ENCODE data around the gene PDK3.

Gene PDK3

DNA sequence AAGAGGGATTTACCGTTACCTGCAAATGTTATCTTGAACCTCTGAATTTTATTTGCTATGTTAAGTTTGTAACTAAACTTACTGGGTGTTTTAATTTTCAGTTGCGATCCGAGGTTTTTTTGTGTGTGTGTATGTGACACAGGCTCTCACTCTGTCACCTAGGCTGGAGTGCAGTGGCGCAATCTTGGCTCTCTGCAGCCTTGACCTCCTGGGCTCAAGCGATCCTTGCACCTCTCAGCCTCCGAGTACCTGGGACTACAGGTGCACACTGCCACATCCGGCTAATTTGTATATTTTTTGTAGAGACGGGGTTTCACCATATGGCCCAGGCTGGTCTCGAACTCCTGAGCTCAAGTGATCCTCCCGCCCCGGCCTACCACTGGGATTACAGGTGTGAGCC is 18.5 kb downstream of the PDK3 start:
- no peak for DNase-seq

DNA sequence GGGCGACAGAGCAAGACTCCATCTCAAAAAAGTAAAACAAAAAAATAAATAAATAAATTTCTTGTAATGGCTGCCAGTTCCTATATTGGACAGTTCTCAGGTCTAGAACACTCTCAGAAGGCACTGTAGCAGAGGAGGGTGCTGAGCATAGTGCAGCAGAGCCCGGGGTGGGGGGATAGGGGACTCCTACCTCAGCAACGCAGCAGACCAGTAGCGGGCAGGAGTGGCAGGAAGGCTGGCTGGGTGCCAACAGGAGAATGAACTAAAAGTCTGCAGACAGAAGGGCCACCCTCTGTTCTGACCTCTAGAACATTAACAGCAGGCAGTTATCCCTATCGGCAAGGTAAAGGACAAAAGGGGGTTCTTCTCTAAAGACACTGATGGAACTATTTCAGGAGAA is 20.2 kb downstream of the PDK3 start:
- DNase-seq: no peak

DNA sequence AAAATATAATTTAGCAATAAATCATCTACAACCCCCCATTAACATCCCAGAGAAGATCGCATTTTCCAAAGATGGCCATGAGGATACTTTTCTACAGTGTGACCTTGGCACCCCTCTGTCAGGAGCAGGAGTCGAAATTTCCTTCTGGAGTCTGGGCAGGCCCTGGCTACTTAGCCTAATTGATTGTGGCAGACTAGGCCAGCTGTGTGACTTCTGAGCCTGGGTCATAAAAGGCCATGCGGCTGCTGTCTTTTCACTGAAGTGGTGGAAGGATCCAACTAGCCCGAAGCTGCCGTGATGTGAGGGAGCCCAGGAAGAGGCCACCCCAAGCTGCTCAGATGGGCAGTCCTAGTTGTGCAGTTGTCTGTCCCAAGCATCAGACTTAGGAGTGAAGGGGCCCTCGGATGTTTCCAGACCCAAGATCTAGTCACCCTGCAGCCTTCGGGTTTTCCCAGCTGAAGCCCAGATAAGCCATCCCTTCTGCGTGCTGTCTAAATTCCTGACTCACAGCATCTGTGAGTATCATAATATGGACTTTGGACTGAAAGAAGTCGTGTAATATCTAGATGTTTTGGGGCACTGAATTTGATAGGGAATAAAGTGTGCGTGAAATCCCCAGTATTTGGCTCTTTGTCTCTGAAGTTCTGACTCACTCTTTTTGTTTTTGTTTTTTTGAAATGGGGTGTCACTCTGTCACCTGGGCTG is 21.0 kb downstream of the PDK3 start:
- no peak for DNase-seq

DNA sequence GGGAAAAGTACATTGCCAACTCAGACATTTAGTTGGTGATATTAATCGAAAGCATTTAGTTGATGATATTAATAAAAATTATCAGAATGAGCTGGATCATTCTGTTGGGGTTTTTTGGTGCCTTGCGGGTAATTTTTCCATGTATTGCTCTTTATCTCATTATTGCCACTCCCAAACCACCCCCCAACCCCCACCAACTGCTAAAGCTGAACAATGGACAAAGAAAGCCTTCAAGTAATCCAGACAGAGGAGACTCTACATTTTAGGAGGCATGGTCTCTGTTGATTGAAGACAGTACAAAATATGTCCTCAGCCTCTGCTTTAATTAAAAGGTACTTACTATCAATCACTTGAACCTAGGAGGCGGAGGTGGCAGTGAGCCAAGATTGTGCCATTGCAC is 22.5 kb downstream of the PDK3 start:
- no peak for DNase-seq

DNA sequence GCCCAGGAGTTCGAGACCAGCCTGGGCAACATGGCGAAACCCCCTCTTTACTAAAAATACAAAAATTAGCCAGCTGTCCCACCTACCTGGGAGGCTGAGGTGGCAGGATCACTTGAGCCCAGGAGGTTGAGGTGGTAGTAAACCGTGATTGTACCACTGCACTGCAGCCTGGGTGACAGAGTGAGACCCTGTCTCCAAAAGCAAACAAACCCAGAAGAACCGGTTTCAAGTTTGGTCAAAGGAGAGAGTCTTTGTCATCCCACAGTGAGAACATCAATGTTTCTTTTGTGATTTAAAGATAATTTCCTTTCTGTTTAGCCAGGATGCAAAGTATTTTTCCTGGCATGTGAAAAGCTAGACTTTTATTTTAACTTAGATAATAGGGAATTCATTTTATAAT is 26.7 kb downstream of the PDK3 start:
- DNase-seq: no peak

DNA sequence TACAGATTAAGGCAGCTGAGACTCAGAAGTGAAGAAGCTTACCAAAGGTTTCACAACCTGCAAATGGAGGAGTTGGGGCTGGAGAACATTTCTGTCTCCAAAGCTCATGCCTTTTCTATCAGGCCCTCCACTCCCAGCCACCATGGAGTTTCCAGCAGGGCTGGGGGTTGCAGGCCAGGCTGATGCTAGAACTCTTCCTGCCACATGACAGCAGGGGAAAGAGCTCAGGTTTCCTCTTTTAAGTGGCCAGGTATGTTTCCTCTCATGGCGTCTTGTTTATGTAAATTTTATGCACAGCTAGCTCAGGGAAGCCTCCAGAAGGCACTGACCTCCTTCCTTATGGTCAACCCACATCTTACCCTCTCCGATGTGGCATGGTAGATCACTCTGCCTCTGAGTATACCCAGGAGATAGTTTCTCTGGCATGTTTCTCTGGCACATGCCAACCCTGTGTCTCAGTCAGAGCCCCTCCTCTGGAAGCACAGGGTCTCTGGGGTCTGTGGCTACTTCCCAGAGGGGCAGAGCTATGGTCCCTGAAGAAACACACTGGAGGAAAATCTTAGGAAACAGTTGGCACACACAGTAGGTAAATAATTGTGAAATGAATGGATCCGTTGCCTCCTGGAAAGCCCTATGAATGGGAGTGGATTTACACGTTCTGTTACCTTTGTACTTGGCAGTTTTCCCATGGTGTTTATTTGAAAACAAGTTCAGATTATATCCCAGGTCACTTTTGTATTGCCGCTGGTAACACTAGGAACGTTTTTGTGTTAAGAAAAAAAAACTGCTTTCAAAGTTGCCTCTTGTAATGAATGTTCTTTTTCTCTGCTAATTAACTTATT is 28.9 kb downstream of the PDK3 start:
- no peak for DNase-seq

DNA sequence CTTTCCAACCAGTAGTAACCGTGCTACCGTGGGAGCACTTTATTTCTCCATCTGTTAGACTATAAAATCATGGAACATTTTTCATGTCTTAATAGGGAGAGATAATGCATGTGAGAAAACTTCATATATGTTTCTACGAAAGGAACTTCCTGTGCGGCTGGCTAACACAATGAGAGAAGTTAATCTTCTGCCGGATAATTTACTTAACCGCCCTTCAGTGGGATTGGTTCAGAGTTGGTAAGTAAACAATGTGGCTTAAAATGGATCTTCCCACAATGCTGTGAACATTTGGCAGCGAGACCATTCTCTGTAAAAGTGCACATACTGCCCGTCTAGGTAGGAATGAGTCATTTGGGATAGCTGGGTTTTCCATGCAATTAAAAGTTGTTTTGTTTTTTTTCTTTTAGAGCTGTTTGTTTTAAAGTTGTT is 29.6 kb downstream of the PDK3 start:
- DNase-seq: no peak

DNA sequence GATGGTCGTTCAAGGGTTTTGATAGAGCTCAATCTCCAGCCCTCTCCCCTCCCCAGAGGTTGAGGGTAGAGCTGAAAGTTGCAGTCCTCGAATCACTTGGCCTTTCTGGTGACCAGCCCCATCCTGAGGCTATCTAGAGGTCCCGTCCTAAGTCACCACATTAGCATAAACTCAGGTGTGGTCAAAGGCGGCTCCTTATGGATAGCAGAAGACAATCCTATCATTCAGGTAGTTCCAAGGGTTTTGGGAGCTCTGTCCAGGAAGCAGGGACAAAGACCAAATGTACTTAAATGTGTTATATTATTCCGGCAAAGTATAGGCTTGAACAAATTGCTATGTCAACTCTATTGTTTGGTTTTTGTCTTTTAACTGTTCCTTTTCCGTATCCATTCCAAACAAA is 30.6 kb downstream of the PDK3 start:
- no peak for DNase-seq

DNA sequence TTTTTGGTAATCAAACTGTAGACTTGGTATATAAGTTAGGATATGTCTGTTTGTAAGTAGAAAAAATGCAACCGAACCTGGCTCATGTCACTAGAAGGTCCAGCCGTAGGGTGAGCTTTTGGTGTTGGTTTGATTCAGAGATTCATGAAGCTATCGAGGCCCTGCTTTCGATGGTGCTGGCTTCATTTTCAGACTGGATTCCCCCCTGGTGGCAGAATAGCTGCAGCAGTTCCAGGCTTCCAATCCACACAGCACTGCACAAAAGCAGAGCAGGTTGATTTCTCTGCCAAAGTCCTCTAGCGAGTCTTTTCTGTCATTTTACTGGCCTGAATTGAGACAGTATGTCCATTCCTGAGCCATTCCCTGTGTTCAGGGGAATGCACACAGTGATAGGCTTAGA is 33.1 kb downstream of the PDK3 start:
- no peak for DNase-seq

DNA sequence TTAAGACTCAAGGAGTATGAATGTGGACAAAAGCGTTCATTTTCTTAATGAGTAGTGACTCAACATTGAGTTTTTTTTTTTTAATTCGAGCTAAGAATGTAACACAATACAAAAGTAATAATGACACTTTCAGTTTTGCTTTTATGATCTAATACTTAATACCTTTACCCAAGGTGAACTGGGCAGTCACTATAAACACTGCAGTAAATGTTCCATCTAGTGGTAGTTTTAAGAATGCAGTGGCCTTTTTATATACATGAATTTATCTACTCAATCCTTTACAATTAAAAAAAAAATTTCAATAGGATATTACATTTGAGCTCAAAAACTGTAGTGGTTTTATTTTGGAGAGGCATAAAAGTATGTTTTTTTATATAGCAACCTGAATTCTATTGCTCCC is 33.9 kb downstream of the PDK3 start:
- no peak for DNase-seq

DNA sequence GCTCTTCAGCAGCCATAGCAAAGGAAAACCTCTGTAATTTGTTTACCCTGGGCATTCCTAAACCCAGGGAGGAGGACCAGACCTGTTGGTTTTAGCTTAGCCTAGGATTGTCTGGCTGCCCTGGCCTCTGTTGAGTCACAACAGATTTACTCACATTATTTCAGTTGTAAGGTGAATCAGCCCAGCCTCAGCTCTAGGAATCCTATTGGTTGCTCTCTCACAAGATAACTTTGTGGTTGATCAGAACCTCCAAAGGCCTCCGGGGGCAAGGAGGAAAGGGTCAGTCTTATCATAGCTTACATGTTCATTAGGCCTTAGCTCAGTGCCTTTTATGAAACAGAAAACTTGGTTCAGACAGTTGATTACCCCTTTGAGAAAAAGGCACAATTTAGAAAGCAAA is 41.0 kb downstream of the PDK3 start:
- DNase-seq: no peak

DNA sequence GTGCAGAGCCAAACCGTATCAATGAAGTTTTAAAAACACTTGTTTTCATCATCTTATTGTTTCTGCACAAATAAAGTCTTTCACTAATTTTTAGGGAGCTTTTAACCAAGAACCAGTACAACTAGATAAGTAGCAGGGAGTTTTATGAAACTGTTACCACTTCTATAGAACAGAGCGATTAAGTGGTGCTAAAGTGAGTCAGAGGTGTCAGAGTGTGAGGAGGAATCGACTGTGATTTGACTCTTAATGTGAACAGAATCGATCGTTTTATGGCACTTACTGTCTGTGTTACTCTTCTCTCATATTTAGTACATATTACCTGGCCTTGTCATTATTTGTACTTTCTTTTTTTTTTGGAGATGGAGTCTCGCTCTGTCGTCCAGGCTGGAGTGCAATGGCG is 43.3 kb downstream of the PDK3 start:
- DNase-seq: no peak

DNA sequence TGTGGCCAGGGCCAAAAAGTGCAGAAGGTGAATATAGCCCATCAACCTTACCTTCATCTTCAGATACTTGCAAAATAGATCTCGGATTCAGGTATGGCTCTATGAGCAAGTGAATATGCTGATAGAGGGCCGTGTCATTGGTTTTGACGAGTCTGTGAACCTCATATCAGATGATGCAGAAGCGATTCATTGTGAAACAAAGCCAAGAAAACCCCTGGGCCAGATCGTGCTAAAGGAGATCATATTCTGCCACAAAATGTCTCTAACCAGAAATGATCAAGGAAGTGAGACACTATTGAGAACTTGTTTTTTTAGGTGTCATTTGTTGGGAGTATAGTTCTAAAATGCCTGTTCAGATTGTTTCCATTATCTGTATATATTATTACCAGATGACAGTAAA is 48.3 kb downstream of the PDK3 start:
- DNase-seq: no peak

DNA sequence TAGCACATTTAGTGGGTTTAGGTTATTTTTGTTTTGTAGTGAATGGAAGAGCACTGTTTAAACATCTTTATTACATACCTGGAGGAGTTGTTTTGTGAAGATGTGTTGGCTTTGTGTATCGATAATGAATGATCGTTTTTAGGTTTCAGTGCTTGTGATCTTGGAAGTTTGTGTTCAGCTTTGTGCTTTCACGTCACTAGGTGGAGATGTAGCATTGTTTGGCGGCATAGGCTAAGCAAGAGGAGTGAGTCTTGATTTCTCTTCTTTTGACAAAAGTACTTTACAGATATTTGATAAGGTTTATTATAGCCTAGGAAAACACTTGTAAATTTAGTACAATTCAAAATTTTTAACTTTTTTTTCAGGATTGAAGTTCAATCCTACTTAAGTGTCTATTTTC is 50.4 kb downstream of the PDK3 start:
- DNase-seq: no peak

DNA sequence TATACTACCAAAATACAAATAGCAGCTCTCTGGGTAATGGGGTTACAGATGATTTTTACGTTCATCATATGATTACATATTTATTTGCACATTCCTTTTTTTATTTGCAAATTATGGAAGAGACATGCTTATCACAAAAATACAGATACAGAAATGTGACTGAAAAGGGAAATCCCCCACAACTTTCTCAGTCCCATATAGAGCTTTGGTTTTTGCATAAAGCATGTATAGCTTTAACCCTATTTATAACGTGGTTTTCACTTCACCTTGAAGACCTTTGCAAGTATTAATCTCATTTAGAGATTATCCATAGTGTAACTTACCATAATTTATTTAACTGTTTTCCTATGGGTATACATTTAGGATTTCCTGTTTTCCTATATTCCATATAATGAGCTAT is 55.4 kb downstream of the PDK3 start:
- no peak for DNase-seq

DNA sequence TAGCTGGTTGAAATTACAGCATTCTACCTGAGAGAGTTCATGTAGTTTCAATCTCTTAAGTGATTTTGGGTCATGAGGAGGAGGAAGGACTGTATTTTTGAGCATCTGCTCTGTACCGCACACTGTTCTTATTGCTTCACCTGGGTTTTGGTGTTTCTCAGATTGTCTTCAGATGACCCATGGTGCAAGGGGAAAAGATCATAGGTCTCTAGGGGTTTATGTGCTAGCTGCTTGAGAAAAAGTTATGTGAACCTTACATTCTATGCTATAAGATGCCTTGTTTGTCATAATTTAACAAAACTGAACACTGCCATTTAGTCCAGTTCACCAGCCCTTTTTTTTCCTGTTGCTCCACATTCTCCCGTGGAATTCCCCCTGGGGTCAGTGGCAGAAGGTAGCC is 60.4 kb downstream of the PDK3 start:
- DNase-seq: no peak

DNA sequence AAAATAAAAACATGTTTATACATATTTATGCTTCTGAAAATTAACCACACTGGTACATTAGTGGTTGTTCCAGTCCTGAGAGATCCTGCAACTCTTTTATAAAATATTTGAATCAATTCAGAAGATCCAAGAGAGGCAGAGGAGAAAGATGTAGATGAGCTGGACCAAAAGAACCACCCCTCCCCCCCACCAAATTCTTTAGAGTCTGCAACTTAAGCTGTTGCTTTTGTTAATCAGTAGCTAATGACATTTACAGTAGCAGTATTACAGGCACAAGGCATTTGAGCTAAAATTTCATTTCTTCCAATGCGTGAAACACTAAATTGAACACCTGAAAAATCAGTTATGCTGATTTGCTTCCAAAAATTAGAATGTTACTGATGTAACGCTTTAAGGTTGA is 61.5 kb downstream of the PDK3 start:
- DNase-seq: no peak

DNA sequence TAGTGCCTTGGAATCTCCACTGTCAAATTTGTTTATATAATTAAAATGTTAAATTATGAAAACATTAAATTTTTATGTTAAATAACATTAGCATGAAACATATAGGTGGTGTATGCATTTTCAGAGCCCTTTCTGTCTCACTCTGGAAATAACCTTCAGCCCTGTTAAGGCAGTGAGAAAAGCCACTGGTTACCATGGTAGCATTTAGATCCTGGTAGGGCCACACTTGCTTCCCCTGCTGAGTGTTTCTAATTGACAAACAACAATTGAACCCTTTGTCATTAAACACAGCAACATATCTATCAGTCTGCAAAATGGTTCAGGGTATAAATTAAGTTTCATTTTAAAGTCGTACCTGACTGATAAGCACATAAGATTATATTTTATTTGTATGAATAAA is 63.5 kb downstream of the PDK3 start:
- no peak for DNase-seq

DNA sequence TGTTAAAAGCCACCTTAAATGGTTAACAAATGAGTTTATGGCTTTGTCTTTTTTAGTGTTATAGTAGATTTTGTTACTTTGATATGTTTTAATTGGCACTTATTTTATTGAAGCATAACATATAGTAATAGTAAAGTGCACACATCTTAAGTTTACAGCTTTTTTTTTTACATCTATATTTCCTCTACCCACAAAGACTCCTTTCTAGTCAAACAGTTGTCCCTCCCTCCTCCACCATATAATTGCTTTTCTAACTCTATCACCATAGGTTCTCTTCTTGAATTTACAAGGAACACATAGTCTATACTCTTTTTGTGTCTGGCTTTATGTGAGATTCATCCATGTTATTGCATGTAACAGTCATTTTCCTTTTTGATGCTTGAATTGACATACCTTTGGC is 71.5 kb downstream of the PDK3 start:
- no peak for DNase-seq

DNA sequence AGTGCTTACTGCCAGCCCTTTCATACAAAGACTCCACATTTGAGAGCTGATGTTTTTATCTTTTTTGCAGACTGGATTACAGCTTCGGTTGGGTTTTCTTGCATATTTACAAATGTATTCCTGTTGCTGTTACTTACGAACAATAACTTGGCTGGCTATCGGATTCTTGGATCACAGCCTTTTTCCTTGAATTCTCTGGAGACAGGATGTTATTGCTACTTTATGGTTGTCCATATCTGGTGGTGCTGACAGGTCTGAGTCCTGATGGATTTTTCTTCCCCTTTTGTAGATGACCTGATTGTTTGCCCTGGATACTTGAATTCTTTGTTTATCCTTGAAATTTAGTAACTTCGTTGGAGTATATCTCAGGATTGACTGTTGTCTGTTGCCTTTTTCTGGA is 77.7 kb downstream of the PDK3 start:
- no peak for DNase-seq

DNA sequence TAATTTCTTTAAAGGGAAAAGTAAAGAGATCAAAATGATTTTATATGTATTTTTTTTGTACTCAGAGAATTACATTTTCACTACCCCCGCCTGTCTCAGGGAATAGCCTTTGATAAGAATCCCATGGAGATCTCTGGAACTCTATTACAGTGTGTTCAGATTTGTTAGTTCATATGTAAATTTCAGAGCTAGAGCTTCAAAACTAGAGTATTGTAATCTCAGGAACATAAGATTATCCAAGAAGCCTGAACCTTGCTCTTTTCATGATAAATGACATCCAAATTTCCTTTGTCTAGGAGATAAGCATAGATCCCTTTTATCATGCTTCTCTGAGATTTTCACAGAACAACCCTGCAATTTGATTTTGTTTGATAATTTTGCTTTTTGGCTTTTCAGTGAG is 82.9 kb downstream of the PDK3 start:
- DNase-seq: no peak

DNA sequence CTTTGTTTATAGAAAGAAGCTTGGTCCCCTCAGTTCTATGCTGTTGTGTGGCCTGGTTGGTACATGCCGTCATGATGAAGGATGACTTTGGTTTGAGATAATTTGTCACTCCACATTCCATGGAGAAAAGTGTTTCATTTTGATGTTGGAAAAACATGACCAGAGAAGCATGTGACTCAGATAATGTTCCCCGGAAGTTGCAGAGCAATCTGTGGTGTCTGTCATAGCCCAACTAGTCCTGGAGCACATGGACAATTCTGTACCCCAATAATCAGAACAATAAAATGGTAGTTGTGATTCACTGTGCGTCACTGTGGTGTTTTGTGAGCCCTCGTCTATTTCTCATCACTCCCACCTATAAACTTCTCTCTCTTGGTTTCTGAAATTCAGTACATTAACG is 85.1 kb downstream of the PDK3 start:
- no peak for DNase-seq

DNA sequence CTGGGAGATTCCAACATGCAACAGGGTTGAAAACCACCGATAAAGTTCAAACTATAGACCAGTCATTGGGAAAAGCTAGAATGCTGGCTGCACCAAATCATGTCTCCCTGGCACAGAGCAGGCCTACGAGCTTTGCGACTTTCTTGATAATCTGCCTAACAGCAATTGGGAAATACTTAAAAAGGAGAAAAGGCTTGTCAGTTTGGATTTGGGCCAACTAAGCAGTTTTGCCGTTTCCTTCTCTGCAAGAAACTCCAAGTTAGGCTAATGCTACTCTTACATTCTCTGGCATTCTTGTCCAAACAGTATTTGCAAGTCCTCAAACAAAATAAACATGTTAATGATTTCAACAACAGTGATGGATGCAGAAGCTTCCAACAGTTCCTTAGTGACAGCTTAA is 87.9 kb downstream of the PDK3 start:
- no peak for DNase-seq

DNA sequence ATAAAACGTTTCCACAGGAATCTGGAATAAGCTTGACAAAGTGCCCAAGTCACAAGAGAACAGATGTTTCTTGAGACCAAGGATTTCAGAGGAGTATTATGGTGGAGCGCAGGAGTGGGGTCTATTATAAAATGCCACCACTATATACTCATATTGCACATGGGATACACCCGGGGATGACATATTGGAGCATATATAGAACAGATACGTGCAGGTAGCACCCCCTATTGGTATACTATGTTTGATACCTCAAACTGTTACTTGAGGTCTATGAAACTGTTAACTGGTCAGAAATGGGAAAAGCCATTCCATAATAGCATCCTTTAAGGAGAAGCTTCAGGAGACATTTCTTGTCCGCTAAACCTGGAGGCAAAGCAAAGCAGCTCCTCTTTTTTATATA is 96.0 kb downstream of the PDK3 start:
- DNase-seq: no peak
